ENCODE data around the gene ABHD18. TPM values are rescaled to one million over a fixed set of nuclear protein-coding genes. Genes with fewer than 3 reads are reported as not detected.
"Not testable (repeated sequence)": the region's sequence is repeated elsewhere in the genome, so short reads cannot be mapped to it uniquely, and the experiment has no call there.

The ABHD18 gene
- polyA plus RNA-seq, 2 of the 4 experiments (the other 2 are of a cell fraction): 4.5 to 5.1 TPM

DNA sequence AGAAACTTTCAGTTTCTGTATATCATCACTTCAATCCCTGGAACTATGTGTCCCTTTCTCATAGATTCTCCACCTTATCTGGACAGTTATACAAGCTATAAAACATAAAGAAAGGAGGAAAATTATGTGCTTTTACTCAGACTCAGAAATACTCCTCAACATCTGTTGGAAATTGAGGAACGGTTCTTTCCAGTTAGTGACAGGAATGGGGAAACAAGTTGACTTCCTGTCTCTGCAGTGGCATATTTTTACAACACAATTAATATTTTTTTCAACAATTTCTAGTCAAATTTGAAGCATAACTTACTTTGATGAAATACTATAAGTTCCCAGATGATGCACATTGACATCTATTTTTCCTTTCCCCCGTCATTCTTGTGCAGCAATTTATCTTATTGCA lies 27.9 kb downstream of the ABHD18 start:
- TF ChIP-seq, protein P1, sequence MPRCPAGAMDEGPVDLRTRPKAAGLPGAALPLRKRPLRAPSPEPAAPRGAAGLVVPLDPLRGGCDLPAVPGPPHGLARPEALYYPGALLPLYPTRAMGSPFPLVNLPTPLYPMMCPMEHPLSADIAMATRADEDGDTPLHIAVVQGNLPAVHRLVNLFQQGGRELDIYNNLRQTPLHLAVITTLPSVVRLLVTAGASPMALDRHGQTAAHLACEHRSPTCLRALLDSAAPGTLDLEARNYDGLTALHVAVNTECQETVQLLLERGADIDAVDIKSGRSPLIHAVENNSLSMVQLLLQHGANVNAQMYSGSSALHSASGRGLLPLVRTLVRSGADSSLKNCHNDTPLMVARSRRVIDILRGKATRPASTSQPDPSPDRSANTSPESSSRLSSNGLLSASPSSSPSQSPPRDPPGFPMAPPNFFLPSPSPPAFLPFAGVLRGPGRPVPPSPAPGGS (IDR thresholded peaks at IDR 0.05): no peak
- TF ChIP-seq RFX5 (IDR thresholded peaks at IDR 0.05): no peak
- no peak for TF ChIP-seq RAD21 (conservative IDR thresholded peaks at IDR 0.05 in 1 of 2, IDR thresholded peaks at IDR 0.05 in 1 of 2)
- TF ChIP-seq NR3C1 (IDR thresholded peaks at IDR 0.05): no peak
- no peak for TF ChIP-seq HOXA7 (CRISPR knock-in tag; IDR thresholded peaks at IDR 0.05)
- TF ChIP-seq POLR2A (IDR thresholded peaks at IDR 0.05; ENCODE audit: low read length): no peak
- Histone ChIP-seq H3K4me2 (no peak overlapping the region), H3K4me3 (no peak overlapping the region), H3K27ac (no peak overlapping the region), H3K9me3 (no peaks in the 10 kb centered on the region), H3K4me1 (peaks cover 37% of the 10 kb centered on the region)
- 88% methylated on average over 2 of the region's 2 CpGs for WGBS (ENCODE audit: missing lambda C conversion rate)
- DNase-seq (ENCODE audit: low read depth in 1 of 2, low spot score in 1 of 2): no peak
- ChIA-PET CTCF (no interaction called here), POLR2A (no interaction called here)
- ATAC-seq: no peak
- no peak for FAIRE-seq

DNA sequence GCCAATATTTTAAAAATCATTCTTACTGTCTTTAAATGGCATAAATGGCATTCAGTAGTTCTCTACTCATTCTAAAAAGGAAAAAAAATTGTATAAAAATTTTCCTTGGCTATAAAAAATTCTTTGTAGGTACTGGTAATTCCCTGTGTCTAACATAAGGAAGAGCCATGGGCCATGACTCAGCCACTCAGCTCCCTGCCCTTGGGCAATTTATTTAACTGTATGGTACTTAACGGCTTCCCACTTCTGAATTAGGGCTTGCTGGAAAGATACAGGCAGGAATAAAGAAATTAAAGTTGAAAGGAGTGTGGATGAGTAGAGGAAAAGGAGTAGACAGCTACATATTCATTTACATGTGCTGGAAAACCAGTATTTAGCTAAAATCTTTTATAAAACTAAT lies 30.6 kb downstream of the ABHD18 start:
- TF ChIP-seq CHD4 (IDR thresholded peaks at IDR 0.05; ENCODE audit: borderline replicate concordance) (no peak), KDM5A (IDR thresholded peaks at IDR 0.05) (no peak), FOSL2 (IDR thresholded peaks at IDR 0.05) (no peak), FOSL2 (CRISPR knock-in tag; IDR thresholded peaks at IDR 0.05) (peak; percentile 49), EP300 (IDR thresholded peaks at IDR 0.05) (no peak)
- FAIRE-seq: no peak
- Histone ChIP-seq H3K4me1 (peaks cover 37% of the 10 kb centered on the region), H3K27ac (peak overlapping the region; percentile 31 to 53), H3K4me2 (peak overlapping the region; percentile 61), H3K9me3 (no peaks in the 10 kb centered on the region), H3K4me3 (no peak overlapping the region)
- 11% methylated on average over 1 of the region's 1 CpG for WGBS (ENCODE audit: missing lambda C conversion rate)
- peak; percentile 80 to 81; a peak in 5 of 6 replicates for ATAC-seq
- ChIA-PET POLR2A (interaction anchor here (1.6 kb wide), 1 partner anchor 30 kb away, joined by 3 read pairs; the partner anchor contains the start of gene ABHD18), CTCF (interaction anchor here (0.9 kb wide), 1 partner anchor 28 kb away, joined by 4 read pairs; no protein-coding TSS in a partner anchor)
- DNase-seq (ENCODE audit: low read depth in 1 of 2, low spot score in 1 of 2): peak; percentile 26 to 44

DNA sequence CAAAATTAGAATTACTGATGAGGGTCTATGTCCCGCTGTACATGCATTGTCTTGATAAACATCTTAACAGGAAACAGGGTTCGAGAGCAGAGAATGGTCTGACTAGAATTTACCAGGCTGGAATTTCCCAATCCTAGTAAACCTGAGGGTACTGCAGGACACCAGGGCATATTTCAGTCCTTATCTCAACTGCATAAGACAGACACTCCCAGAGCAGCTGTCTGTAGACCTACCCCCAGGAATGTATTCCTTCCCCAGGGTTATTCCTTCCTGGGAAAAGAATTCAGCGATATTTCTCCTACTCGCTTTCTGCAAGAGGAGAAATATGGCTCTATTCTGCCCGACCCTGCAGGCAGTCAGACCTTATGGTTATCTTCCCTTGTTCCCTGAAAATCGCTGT lies 31.3 kb downstream of the ABHD18 start:
- POLR2A ChIA-PET; H3K4me3 ChIP-seq; DNase-seq (ENCODE audit: low read depth in 1 of 2, low spot score in 1 of 2); ATAC-seq; H3K4me2 ChIP-seq; H3K9me3 ChIP-seq; FAIRE-seq: not testable (repeated sequence)
- CTCF ChIA-PET: interaction anchor here (1.2 kb wide), 1 partner anchor 24 kb away, joined by 3 read pairs; no protein-coding TSS in a partner anchor
- peak overlapping the region in 1 of 2 experiments; percentile 53; a peak in 3 of 6 replicates for H3K27ac ChIP-seq
- WGBS (ENCODE audit: missing lambda C conversion rate): 89% methylated on average over 6 of the region's 6 CpGs
- H3K4me1 ChIP-seq: peaks cover 37% of the 10 kb centered on the region

DNA sequence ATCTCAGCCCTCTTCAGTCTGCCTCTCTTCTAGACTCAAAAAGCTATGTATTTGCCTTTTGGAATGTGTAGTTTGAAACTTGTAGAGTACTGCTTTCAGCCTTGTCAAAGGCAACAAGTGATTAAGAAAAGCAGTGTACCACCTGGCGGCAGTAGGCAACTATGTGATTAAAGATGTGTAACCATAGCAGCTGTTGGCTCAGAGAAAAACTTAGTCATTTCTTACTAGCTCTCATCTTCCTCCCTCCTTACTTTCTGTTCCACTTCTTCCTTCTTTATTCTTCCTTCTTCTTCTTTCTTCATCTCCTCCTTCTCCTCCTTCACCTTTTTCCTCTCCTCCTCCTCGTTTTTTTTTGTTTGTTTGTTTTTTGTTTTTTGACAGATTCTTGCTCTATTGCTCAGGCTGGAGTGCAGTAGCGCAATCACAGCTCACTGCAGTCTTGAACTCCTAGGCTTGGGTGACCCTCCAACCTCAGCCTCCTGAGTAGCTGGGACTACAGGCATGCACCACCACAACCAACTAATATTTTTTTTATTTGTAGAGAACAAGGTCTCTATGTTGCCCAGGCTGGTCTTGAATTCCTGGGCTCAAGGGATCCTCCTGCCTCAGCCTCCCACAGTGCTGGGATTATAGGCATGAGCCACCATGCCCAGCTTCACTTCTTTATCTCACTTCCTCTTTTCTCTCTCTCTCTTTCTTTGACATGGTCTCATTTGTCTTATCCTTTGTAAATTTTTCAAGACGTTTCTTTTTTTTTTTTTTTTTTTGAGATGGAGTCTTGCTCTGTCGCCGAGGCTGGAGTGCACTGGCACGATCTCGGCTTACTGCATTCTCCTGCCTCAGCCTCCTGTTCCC lies 32.6 kb downstream of the ABHD18 start:
- H3K27ac ChIP-seq: peak overlapping the region in 1 of 2 experiments; percentile 56; a peak in 2 of 6 replicates
- peak; percentile 81 for FAIRE-seq
- ATAC-seq: peak; percentile 98 to 99
- ChIA-PET POLR2A (interaction anchor here (1.0 kb wide), 1 partner anchor 32 kb away, joined by 5 read pairs; the partner anchor contains the start of genes ABHD18 and MFSD8), CTCF (interaction anchor here (0.6 to 1.6 kb wide), 9 partner anchors 12 to 1511 kb away, joined by 3 to 9 read pairs (median 4); partner anchors contain the start of genes ABHD18 and MFSD8)
- no peak overlapping the region for H3K4me3 ChIP-seq
- DNase-seq (ENCODE audit: low read depth in 1 of 2, low spot score in 1 of 2): peak; percentile 58 to 71
- WGBS (ENCODE audit: missing lambda C conversion rate): 76% methylated on average over 8 of the region's 8 CpGs
- TF ChIP-seq RAD21 (conservative IDR thresholded peaks at IDR 0.05 in 1 of 2, IDR thresholded peaks at IDR 0.05 in 1 of 2): peak; percentile 55 to 64
- no peak for TF ChIP-seq CHD4 (IDR thresholded peaks at IDR 0.05; ENCODE audit: borderline replicate concordance)
- TF ChIP-seq, protein P2, sequence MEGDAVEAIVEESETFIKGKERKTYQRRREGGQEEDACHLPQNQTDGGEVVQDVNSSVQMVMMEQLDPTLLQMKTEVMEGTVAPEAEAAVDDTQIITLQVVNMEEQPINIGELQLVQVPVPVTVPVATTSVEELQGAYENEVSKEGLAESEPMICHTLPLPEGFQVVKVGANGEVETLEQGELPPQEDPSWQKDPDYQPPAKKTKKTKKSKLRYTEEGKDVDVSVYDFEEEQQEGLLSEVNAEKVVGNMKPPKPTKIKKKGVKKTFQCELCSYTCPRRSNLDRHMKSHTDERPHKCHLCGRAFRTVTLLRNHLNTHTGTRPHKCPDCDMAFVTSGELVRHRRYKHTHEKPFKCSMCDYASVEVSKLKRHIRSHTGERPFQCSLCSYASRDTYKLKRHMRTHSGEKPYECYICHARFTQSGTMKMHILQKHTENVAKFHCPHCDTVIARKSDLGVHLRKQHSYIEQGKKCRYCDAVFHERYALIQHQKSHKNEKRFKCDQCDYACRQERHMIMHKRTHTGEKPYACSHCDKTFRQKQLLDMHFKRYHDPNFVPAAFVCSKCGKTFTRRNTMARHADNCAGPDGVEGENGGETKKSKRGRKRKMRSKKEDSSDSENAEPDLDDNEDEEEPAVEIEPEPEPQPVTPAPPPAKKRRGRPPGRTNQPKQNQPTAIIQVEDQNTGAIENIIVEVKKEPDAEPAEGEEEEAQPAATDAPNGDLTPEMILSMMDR (IDR thresholded peaks at IDR 0.05): peak; percentile 49
- peak; percentile 62 for TF ChIP-seq SMC3 (IDR thresholded peaks at IDR 0.05)
- TF ChIP-seq FOSL2 (IDR thresholded peaks at IDR 0.05): no peak
- 0 out of 2 replicates have a peak, but pooled peaks have one; percentile 28 for TF ChIP-seq FOSL2 (CRISPR knock-in tag; IDR thresholded peaks at IDR 0.05)
- TF ChIP-seq, protein P3, sequence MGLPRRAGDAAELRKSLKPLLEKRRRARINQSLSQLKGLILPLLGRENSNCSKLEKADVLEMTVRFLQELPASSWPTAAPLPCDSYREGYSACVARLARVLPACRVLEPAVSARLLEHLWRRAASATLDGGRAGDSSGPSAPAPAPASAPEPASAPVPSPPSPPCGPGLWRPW (IDR thresholded peaks at IDR 0.05): no peak
- no peak for TF ChIP-seq SREBF2 (IDR thresholded peaks at IDR 0.05)
- no peak for TF ChIP-seq ZSCAN20 (CRISPR knock-in tag; IDR thresholded peaks at IDR 0.05)
- H3K4me2 ChIP-seq: no peak overlapping the region
- H3K4me1 ChIP-seq: peaks cover 37% of the 10 kb centered on the region
- H3K9me3 ChIP-seq: no peaks in the 10 kb centered on the region
